ENCODE results near the gene PCYT1B.
"Not testable (repeated sequence)": the region's sequence is repeated elsewhere in the genome, so short reads cannot be mapped to it uniquely, and the experiment has no call there.

PCYT1B gene

DNA sequence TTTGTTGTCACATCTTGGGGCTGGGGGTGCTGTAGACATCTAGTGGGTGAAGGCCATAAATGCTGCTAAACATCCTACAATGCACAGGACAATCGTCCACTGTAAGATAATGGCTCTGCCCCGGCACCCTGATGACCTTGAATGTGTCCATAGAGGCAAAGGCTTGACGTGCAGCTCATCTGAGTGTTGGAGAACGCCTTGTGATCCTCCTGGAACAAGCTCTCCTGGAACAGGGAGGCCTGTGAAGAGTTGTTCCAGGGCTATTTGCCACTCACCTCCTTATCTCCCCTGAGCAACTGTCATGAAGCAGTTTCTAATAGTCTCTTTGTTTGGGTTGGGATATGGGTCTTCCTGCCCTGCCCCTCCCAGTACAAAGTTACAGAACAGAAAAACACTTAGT, 15.2 kb upstream of the PCYT1B start:
- Mint-ChIP-seq H3K36me3 (ENCODE audit: low read depth) (no peaks in the 10 kb centered on the region), H3K27me3 (ENCODE audit: low read depth) (peaks cover 3% of the 10 kb centered on the region), H3K9me3 (no peaks in the 10 kb centered on the region)

DNA sequence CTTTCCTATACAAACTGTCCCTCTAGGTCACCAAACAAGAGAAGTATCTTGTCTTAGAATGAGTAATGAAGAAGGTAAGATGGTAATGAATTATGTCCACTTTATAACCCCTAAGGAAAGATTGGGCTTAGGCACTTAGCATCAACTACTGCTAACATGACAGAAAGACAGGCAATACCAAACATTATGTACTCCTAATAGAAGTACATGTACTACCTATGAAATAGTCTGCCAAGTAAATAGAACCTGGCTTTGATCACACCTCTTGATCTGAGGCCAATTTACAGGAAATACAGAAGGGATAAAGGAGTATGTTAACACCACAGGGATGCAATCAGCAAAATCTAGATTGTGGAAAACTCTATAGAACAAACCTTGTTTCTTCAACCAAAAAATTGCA, 14.1 kb upstream of the PCYT1B start:
- H3K36me3 Mint-ChIP-seq (ENCODE audit: low read depth): no peaks in the 10 kb centered on the region
- peaks cover 3% of the 10 kb centered on the region for H3K27me3 Mint-ChIP-seq (ENCODE audit: low read depth)
- no peak overlapping the region for H3K27ac Mint-ChIP-seq
- H3K4me1 Mint-ChIP-seq: no peaks in the 10 kb centered on the region
- TF ChIP-seq, protein P1, sequence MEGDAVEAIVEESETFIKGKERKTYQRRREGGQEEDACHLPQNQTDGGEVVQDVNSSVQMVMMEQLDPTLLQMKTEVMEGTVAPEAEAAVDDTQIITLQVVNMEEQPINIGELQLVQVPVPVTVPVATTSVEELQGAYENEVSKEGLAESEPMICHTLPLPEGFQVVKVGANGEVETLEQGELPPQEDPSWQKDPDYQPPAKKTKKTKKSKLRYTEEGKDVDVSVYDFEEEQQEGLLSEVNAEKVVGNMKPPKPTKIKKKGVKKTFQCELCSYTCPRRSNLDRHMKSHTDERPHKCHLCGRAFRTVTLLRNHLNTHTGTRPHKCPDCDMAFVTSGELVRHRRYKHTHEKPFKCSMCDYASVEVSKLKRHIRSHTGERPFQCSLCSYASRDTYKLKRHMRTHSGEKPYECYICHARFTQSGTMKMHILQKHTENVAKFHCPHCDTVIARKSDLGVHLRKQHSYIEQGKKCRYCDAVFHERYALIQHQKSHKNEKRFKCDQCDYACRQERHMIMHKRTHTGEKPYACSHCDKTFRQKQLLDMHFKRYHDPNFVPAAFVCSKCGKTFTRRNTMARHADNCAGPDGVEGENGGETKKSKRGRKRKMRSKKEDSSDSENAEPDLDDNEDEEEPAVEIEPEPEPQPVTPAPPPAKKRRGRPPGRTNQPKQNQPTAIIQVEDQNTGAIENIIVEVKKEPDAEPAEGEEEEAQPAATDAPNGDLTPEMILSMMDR (IDR thresholded peaks at IDR 0.05; ENCODE audit: unreplicated experiment in 3 of 3): no peak
- H3K4me3 Mint-ChIP-seq: no peak overlapping the region
- H3K9me3 Mint-ChIP-seq: no peaks in the 10 kb centered on the region

More for the DNA sequence above, 15.2 kb upstream of the PCYT1B start:
- Mint-ChIP-seq H3K27ac (no peak overlapping the region), H3K4me3 (no peak overlapping the region), H3K4me1 (no peaks in the 10 kb centered on the region)
- TF ChIP-seq, protein P1 (IDR thresholded peaks at IDR 0.05; ENCODE audit: unreplicated experiment in 3 of 3): no peak

DNA sequence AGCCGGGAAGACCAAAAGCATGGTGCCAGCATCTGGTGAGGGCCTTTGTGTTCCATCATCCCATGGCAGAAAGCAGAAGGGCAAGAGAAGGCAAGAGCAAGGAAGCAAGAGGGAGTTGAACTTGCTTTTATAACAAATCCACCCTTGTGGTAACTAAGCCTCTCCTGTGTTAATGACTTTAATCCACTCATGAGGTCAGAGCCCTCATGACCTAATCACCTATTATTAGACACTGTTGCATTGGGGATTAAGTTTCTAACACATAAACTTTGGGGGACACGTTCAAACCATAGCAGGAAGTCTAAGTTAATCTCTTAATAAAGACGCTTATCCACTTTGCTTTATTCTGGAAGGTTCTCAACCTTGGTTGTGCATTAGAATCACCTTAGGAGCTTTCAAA, 12.5 kb upstream of the PCYT1B start:
- H3K36me3 Mint-ChIP-seq (ENCODE audit: low read depth): no peaks in the 10 kb centered on the region
- no peak overlapping the region for H3K27ac Mint-ChIP-seq
- TF ChIP-seq, protein P1 (IDR thresholded peaks at IDR 0.05; ENCODE audit: unreplicated experiment in 3 of 3): no peak
- H3K9me3 Mint-ChIP-seq: no peaks in the 10 kb centered on the region
- H3K27me3 Mint-ChIP-seq (ENCODE audit: low read depth): peaks cover 3% of the 10 kb centered on the region
- H3K4me3 Mint-ChIP-seq: no peak overlapping the region
- no peaks in the 10 kb centered on the region for H3K4me1 Mint-ChIP-seq

DNA sequence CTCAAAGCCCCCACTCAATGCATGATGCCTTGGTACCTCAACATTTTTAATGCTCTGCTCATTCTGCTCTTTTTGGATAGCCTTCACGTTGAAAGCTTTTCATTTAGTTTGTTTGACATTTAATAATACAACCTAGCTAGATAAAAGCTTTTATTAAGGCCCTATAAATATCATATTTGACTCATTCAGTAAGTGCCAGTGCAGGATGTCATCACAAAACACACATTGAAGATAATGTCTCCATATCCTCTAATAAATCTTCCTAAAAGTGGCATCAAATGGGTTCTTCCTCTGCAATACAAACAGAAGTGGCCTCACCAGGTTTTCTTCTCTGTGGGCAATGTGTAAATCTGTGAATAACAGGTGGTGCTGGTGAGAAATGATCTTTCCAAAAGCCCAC, 12.0 kb upstream of the PCYT1B start:
- Mint-ChIP-seq H3K4me3 (no peak overlapping the region), H3K27me3 (ENCODE audit: low read depth) (peaks cover 3% of the 10 kb centered on the region), H3K27ac (no peak overlapping the region)

DNA sequence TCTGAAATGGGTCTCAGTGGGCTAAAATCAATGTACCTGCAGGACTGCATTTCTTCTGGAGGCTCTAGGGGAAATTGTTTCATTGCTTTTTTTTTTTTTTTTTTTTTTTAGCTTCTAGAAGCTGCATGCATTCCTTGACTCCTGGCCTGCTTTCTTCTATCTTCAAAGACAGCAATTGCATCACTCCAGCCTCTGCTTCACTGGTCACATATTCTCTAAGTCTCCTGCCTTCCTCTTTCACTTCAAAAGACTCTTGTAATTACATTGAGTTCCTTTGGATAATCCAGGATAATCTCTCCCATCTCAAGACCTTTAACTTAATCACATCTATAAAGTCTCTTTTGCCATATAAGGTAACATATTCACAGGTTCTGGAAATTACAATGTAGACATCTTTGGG, 11.3 kb upstream of the PCYT1B start:
- TF ChIP-seq, protein P1 (IDR thresholded peaks at IDR 0.05; ENCODE audit: unreplicated experiment in 3 of 3): no peak
- Mint-ChIP-seq H3K4me1 (no peaks in the 10 kb centered on the region), H3K9me3 (no peaks in the 10 kb centered on the region), H3K27ac (no peak overlapping the region), H3K4me3 (no peak overlapping the region), H3K36me3 (ENCODE audit: low read depth) (no peaks in the 10 kb centered on the region), H3K27me3 (ENCODE audit: low read depth) (peaks cover 3% of the 10 kb centered on the region)

More for the DNA sequence above, 12.0 kb upstream of the PCYT1B start:
- TF ChIP-seq, protein P1 (IDR thresholded peaks at IDR 0.05; ENCODE audit: unreplicated experiment in 3 of 3): no peak
- H3K9me3 Mint-ChIP-seq: no peaks in the 10 kb centered on the region
- no peaks in the 10 kb centered on the region for H3K36me3 Mint-ChIP-seq (ENCODE audit: low read depth)
- H3K4me1 Mint-ChIP-seq: no peaks in the 10 kb centered on the region

DNA sequence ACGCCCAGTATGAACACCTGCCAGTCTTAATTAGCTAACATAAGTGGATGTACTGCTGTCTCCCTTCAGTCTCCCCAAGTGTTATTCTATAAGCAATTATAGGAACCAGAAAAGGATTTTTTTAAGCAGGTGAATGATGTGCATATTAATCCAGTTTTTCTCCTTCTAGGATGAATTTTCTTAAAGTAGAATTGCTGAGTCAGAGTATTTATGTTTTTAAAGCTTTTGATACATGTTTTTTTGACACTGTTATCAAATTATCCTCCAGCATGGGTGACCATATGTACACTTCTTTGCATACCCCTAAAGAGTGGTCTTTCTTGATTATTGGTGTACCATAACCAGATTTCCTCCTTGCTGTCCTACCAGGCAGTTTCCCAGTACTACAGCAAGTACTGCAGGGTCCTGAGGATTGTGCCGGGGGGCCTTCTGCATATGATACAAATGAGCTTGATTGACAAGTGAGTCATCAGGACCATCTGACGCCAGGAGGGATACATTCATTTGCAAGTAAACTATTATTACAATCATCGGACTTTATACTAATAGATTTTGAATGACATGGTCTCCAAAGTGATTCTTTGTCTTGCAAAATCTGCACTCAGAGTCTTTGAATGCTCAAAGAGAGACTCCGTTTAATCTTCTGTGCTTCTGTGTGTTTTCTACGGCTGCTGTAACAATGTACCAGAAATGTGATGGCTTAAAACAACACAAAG, 10.7 kb upstream of the PCYT1B start:
- Mint-ChIP-seq H3K27me3 (ENCODE audit: low read depth) (peaks cover 3% of the 10 kb centered on the region), H3K27ac (no peak overlapping the region), H3K4me1 (no peaks in the 10 kb centered on the region), H3K4me3 (no peak overlapping the region), H3K36me3 (ENCODE audit: low read depth) (no peaks in the 10 kb centered on the region), H3K9me3 (no peaks in the 10 kb centered on the region)
- TF ChIP-seq, protein P1 (IDR thresholded peaks at IDR 0.05; ENCODE audit: unreplicated experiment in 3 of 3): no peak

DNA sequence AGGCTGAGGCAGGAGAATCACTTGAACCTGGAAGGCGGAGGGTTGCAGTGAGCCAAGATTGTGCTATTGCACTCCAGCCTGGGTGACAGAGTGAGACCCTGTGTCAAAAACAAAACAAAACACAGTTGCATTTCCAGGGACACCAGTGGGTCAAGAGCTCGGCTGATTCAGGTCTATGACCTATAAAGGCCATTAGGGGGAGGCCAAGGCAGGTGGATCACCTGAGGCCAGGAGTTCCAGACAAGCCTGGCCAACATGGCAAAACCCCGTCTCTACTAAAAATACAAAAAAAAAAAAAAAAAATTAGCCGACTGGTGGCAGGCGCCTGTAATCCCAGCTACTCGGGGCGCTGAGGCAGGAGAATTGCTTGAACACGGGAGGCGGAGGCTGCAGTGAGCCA, 8.5 kb upstream of the PCYT1B start:
- not testable (repeated sequence) for H3K27ac Mint-ChIP-seq; H3K36me3 Mint-ChIP-seq (ENCODE audit: low read depth); H3K4me1 Mint-ChIP-seq; H3K27me3 Mint-ChIP-seq (ENCODE audit: low read depth); H3K9me3 Mint-ChIP-seq; H3K4me3 Mint-ChIP-seq

All from nephron (organoid).